HepG2 (cell line): Measurements from ENCODE around the gene OSTF1. TPM values are rescaled to one million over a fixed set of nuclear protein-coding genes. Genes with fewer than 3 reads are reported as not detected.

Experiments used
- ARHGAP35 ChIP-seq: sonication (generic); formaldehyde crosslinking; IDR thresholded peaks from 2 replicates; pipeline ENCODE4 v1.9.0; 2022; ENCODE audit warnings: mild to moderate bottlenecking, inconsistent platforms, moderate library complexity, missing genetic modification reagents, borderline replicate concordance
- ARID3A ChIP-seq: IDR thresholded peaks from 2 replicates; pipeline ENCODE4 v1.6.1; 2012; ENCODE audit warnings: low read depth, low read length, improper control_type of control experiment
- ARID5B ChIP-seq: IDR thresholded peaks from 2 replicates; pipeline ENCODE4 v1.4.0; 2020; ENCODE audit warnings: mild to moderate bottlenecking, missing genetic modification reagents
- CEBPG ChIP-seq: IDR thresholded peaks from 2 replicates; pipeline ENCODE4 v1.6.1; 2016
- CREBL2 ChIP-seq: sonication (generic); formaldehyde crosslinking; IDR thresholded peaks from 2 replicates; pipeline ENCODE4 v1.8.1; 2023; ENCODE audit warnings: missing genetic modification reagents, mild to moderate bottlenecking, borderline replicate concordance
- ELF1 ChIP-seq: sonication (generic); formaldehyde crosslinking; IDR thresholded peaks from 2 replicates; pipeline ENCODE4 v1.4.0; 2020; ENCODE audit warnings: missing genetic modification reagents
- FOXP4 ChIP-seq: sonication (generic); formaldehyde crosslinking; IDR thresholded peaks from 2 replicates; pipeline ENCODE4 v1.4.0; 2020; ENCODE audit warnings: missing genetic modification reagents
- HDAC1 ChIP-seq: sonication (generic); formaldehyde crosslinking; IDR thresholded peaks from 2 replicates; pipeline ENCODE4 v1.5.1; 2020; ENCODE audit warnings: mild to moderate bottlenecking, missing genetic modification reagents
- HMGA1 ChIP-seq: sonication (generic); formaldehyde crosslinking; conservative IDR thresholded peaks from 2 replicates; pipeline ENCODE4 v1.4.0; 2020; ENCODE audit warnings: missing genetic modification reagents
- HNRNPLL ChIP-seq: fragments of 200-400 bp; formaldehyde crosslinking; IDR thresholded peaks from 2 replicates; pipeline ENCODE4 v1.6.1; 2017; ENCODE audit warnings: mild to moderate bottlenecking, low read depth, low read length; ENCODE audit not compliant: poor library complexity, severe bottlenecking
- KDM1A ChIP-seq: IDR thresholded peaks from 2 replicates; pipeline ENCODE4 v1.6.1; 2016; ENCODE audit warnings: missing compliant biosample characterization
- KLF16 ChIP-seq, 2 experiments: sonication (generic) in 1 of 2; formaldehyde crosslinking in 1 of 2; IDR thresholded peaks; 2 replicates each; pipeline versions ENCODE4 v1.6.1 to v1.8.0; 2016 to 2023; ENCODE audit warnings: missing genetic modification reagents in 2 of 2, missing compliant biosample characterization in 1 of 2
- RXRB ChIP-seq: IDR thresholded peaks from 2 replicates; pipeline ENCODE4 v1.6.1; 2016; ENCODE audit warnings: borderline replicate concordance, missing genetic modification reagents, missing compliant biosample characterization
- SKI ChIP-seq: fragments of 450-650 bp; IDR thresholded peaks from one replicate; pipeline ENCODE4 v1.6.1; 2018; ENCODE audit warnings: mild to moderate bottlenecking; ENCODE audit not compliant: partially characterized antibody
- SP1 ChIP-seq, 2 experiments: fragments of 450-650 bp in 1 of 2; sonication (generic) in 1 of 2; formaldehyde crosslinking in 1 of 2; IDR thresholded peaks; 2 replicates each; pipeline versions ENCODE4 v1.4.0 to v1.6.1; 2016 to 2020; ENCODE audit warnings: missing genetic modification reagents in 1 of 2
- ZNF17 ChIP-seq: sonication (generic); formaldehyde crosslinking; IDR thresholded peaks from 2 replicates; pipeline ENCODE4 v1.5.0; 2020; ENCODE audit warnings: mild to moderate bottlenecking, missing genetic modification reagents
- ZNF24 ChIP-seq: fragments of 450-650 bp; IDR thresholded peaks from 2 replicates; pipeline ENCODE4 v1.6.1; 2017; ENCODE audit warnings: antibody characterized with exemption, mild to moderate bottlenecking
- ZNF496 ChIP-seq: sonication (generic); formaldehyde crosslinking; IDR thresholded peaks from 2 replicates; pipeline ENCODE4 v1.8.1; 2023; ENCODE audit warnings: mild to moderate bottlenecking, moderate library complexity, missing genetic modification reagents; ENCODE audit not compliant: insufficient replicate concordance
- ZNF501 ChIP-seq: sonication (generic); formaldehyde crosslinking; IDR thresholded peaks from 2 replicates; pipeline ENCODE4 v1.5.1; 2020; ENCODE audit warnings: mild to moderate bottlenecking, moderate library complexity, missing genetic modification reagents
- ZNF639 ChIP-seq: conservative IDR thresholded peaks from 2 replicates; pipeline ENCODE4 v1.6.1; 2018; ENCODE audit warnings: missing genetic modification reagents
- polyA plus RNA-seq, 8 experiments: library from polyadenylated mRNA; depleted of rRNA in 3 of 8; stranded (reverse) in 7 of 8; unstranded in 1 of 8; fragments of >200 nt; fragmentation: Illumina TruSeq in 4 of 8; extraction: Trizol in 4 of 8; gene quantifications; 2 replicates each; pipeline versions ENCODE4 v1.2.1 to v1.2.3, GENCODE V29; 2011 to 2016; ENCODE audit warnings: low read depth in 4 of 8, missing spikeins in 1 of 8, mixed read lengths in 1 of 8; ENCODE audit not compliant: insufficient read depth in 1 of 8
- total RNA-seq, 5 experiments: library from RNA; depleted of rRNA; stranded (reverse); fragments of >200 nt; fragmentation: Illumina TruSeq; extraction: Trizol; gene quantifications; 2 replicates each; pipeline ENCODE4 v1.2.3, GENCODE V29; 2016; ENCODE audit warnings: low read depth in 1 of 5

Gene OSTF1
- total and polyA plus RNA-seq, 2 of the 13 experiments (the other 11 are each of a cell fraction or from before 2014, with no cell fraction given), result 16.8 to 39.0 TPM

GRCh38 chr9:75088646-75089372, 495 bp downstream of the OSTF1 start (continued):
- TF ChIP-seq HDAC1 (CRISPR knock-in tag) (peak; percentile 57; the same call in 1 of the 2 replicates), FOXP4 (CRISPR knock-in tag) (0 out of 2 replicates have a peak, but pooled peaks have one; percentile 12), ZNF496 (CRISPR knock-in tag) (no peak), KDM1A (CRISPR knock-in tag) (no peak), KLF16 (CRISPR knock-in tag; IDR thresholded peaks at IDR 0.05) (no peak), ELF1 (CRISPR knock-in tag) (peak; percentile 63), ZNF17 (CRISPR knock-in tag) (no peak), SKI (no peak), ZNF24 (no peak), HNRNPLL (peak; percentile 58), ARHGAP35 (CRISPR knock-in tag) (no peak), ZNF639 (CRISPR knock-in tag) (no peak), RXRB (no peak), CREBL2 (CRISPR knock-in tag) (no peak), SP1 (IDR thresholded peaks at IDR 0.05) (no peak), SP1 (CRISPR knock-in tag; IDR thresholded peaks at IDR 0.05) (0 out of 2 replicates have a peak, but pooled peaks have one; percentile 5), ZNF501 (no peak), CEBPG (CRISPR knock-in tag) (0 out of 2 replicates have a peak, but pooled peaks have one; percentile 19), ARID3A (no peak), HMGA1 (no peak), ARID5B (CRISPR knock-in tag) (peak; percentile 33)
